Measurements from ENCODE around the gene KCNH8. TPM values are rescaled to one million over a fixed set of nuclear protein-coding genes. Genes with fewer than 3 reads are reported as not detected.

KCNH8 gene
- total and polyA plus RNA-seq, 3 donors from 2014 or later, result 2.0 to 8.9 (median 7.1) TPM

DNA sequence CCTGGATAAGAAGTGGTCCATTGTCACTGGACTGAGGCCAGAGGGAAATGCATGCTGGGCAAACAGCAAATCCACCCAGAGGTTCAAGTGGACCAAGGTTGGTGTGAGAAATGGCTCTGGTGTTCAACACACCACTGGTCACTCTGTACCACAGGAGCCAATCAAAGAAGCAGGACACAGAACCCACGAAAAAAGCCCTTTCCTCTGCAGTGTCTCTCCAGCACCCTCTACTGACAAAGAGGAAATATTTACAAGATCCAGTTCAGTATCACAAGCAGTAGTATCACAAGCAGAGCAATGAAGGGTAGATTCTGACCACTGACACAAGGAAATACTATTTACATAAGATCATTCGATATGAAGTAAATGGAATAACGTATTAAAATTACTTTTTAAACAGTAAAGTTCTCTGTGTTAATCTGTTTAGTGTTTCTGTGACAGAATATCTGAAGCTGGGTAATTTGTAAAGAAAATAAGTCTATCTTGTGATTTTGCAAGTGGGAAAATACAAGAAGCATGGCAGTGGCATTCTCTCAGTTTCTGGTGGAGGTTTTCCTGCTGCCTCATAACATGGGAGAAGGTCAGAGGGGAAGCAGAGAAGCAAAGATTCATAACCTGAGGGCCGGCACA is 395.0 kb downstream of the KCNH8 start:
- Histone ChIP-seq H3K4me3 (no peak overlapping the region), H3K27me3 (no peaks in the 10 kb centered on the region), H3K36me3 (ENCODE audit: low read depth, missing control alignments) (no peaks in the 10 kb centered on the region), H3K4me1 (no peaks in the 10 kb centered on the region), H3K27ac (no peak overlapping the region), H3K9me3 (no peaks in the 10 kb centered on the region)
- intact Hi-C loops (cut with DNase I; ENCODE audit: low total_unique reads), result no loop called here
- peak; percentile 27 for DNase-seq
- no peak for TF ChIP-seq POLR2A (IDR thresholded peaks at IDR 0.05)
- TF ChIP-seq, protein P1, sequence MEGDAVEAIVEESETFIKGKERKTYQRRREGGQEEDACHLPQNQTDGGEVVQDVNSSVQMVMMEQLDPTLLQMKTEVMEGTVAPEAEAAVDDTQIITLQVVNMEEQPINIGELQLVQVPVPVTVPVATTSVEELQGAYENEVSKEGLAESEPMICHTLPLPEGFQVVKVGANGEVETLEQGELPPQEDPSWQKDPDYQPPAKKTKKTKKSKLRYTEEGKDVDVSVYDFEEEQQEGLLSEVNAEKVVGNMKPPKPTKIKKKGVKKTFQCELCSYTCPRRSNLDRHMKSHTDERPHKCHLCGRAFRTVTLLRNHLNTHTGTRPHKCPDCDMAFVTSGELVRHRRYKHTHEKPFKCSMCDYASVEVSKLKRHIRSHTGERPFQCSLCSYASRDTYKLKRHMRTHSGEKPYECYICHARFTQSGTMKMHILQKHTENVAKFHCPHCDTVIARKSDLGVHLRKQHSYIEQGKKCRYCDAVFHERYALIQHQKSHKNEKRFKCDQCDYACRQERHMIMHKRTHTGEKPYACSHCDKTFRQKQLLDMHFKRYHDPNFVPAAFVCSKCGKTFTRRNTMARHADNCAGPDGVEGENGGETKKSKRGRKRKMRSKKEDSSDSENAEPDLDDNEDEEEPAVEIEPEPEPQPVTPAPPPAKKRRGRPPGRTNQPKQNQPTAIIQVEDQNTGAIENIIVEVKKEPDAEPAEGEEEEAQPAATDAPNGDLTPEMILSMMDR (IDR thresholded peaks at IDR 0.05), result peak in 2 of 3 experiments; percentile 4 to 39
- 41 to 56% methylated on average over 4 of the region's 4 CpGs for WGBS, 2 donors

- H3K4me3 ChIP-seq, result no peak overlapping the region
- H3K27me3 ChIP-seq, result no peaks in the 10 kb centered on the region
- H3K27ac ChIP-seq, result no peak overlapping the region
- H3K36me3 ChIP-seq (ENCODE audit: low read depth, missing control alignments), result no peaks in the 10 kb centered on the region
- H3K4me1 ChIP-seq, result no peaks in the 10 kb centered on the region
- no peaks in the 10 kb centered on the region for H3K9me3 ChIP-seq
- WGBS, 2 donors, result 64 to 70% methylated on average over 2 of the region's 2 CpGs
- TF ChIP-seq, protein P1 (IDR thresholded peaks at IDR 0.05), result no peak
- no peak for TF ChIP-seq POLR2A (IDR thresholded peaks at IDR 0.05)
- DNase-seq, result no peak
- intact Hi-C loops (cut with DNase I; ENCODE audit: low total_unique reads), result no loop called here
These were observed 399.6 kb downstream of the KCNH8 start for GRCh38 chr3:19547665-19548464.

DNA sequence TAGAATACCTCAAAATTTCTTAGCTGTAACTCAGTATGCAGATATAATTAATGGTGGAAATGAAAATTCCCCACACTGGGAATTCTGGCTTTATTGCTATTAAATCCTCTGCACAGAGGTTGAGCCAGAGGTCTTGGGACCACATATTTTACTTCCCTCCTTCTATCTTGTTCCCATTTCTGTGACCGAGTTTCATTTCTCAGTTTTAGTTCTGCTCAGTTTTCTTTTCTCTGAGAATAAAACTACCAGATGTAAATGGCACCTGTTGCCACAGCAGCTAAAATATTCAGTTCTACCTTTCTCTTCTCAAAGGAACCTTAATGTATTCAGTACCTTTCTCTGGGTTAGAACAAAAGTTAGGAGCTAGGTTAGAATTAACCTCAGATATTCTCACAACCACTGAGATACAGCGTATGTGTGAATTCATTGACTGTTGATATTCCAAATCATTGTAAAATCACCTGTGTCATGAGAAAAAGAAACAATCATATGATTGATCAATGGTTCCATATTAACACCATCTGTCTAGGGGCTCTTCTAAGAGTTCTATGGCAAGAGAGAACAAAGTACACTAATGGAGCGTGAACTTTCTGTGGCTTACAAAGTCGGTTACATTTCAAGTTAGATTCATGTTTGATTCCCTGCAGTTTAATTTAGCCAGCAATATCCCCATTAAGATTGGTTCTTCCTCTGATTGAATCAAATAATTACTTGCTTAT is 411.6 kb downstream of the KCNH8 start:
- Histone ChIP-seq H3K4me1 (no peaks in the 10 kb centered on the region), H3K9me3 (no peaks in the 10 kb centered on the region), H3K4me3 (no peak overlapping the region), H3K27ac (no peak overlapping the region), H3K36me3 (ENCODE audit: low read depth, missing control alignments) (no peaks in the 10 kb centered on the region), H3K27me3 (no peaks in the 10 kb centered on the region)
- WGBS, 2 donors, result 82 to 84% methylated on average over 4 of the region's 4 CpGs
- no peak for DNase-seq
- intact Hi-C loops (cut with DNase I; ENCODE audit: low total_unique reads), result no loop called here
- TF ChIP-seq POLR2A (IDR thresholded peaks at IDR 0.05), result no peak
- TF ChIP-seq, protein P1 (IDR thresholded peaks at IDR 0.05), result no peak

- DNase-seq, result no peak
- Histone ChIP-seq H3K9me3 (no peaks in the 10 kb centered on the region), H3K36me3 (ENCODE audit: low read depth, missing control alignments) (no peaks in the 10 kb centered on the region), H3K4me1 (no peaks in the 10 kb centered on the region), H3K27ac (no peak overlapping the region), H3K4me3 (no peak overlapping the region), H3K27me3 (no peaks in the 10 kb centered on the region)
- TF ChIP-seq, protein P1 (IDR thresholded peaks at IDR 0.05), result no peak
- no peak for TF ChIP-seq POLR2A (IDR thresholded peaks at IDR 0.05)
- WGBS, 2 donors, result 89 to 91% methylated on average over 2 of the region's 2 CpGs
- intact Hi-C loops (cut with DNase I; ENCODE audit: low total_unique reads), result no loop called here
These were observed 425.3 kb downstream of the KCNH8 start for GRCh38 chr3:19573644-19574043.
